Psoas muscle (tissue), 8 donors: ENCODE data around the gene CTAG1B. TPM values are rescaled to one million over a fixed set of nuclear protein-coding genes. Genes with fewer than 3 reads are reported as not detected.

Experiments
- ATAC-seq, 4 donors: fragments of 200-7000 bp; cut with Tn5 transposase; one replicate each; pipeline ENCODE4 v1.9.1; 2020; ENCODE audit warnings: moderate library complexity in 3 of 4, mild to moderate bottlenecking in 2 of 4
- DNase-seq, 2 donors: peaks; one replicate each; pipeline ENCODE4 v3.0.0-alpha.2; 2020
- H3K27ac ChIP-seq: fragments of 200-600 bp; one replicate; pipeline ENCODE4 v1.8.0; 2022
- H3K27me3 ChIP-seq, 3 donors: fragments of 200-600 bp in 1 of 3; one replicate each; pipeline versions ENCODE4 v1.6.1 to v1.8.0; 2013 to 2022; ENCODE audit warnings: low read length in 2 of 3, mild to moderate bottlenecking in 2 of 3, moderate library complexity in 1 of 3; ENCODE audit not compliant: insufficient read depth in 3 of 3
- H3K36me3 ChIP-seq, 2 donors: fragments of 200-600 bp in 1 of 2; one replicate each; pipeline versions ENCODE4 v1.6.1 to v1.8.0; 2013 to 2022; ENCODE audit warnings: low read depth in 1 of 2, mild to moderate bottlenecking in 1 of 2, moderate library complexity in 1 of 2; ENCODE audit not compliant: insufficient read depth in 1 of 2
- H3K4me1 ChIP-seq: fragments of 200-600 bp; one replicate; pipeline ENCODE4 v1.8.0; 2022
- H3K4me3 ChIP-seq: fragments of 200-600 bp; one replicate; pipeline ENCODE4 v1.8.0; 2022; ENCODE audit warnings: mild to moderate bottlenecking
- H3K9me3 ChIP-seq: fragments of 200-600 bp; one replicate; pipeline ENCODE4 v1.8.0; 2022
- CTCF ChIP-seq: fragments of 200-600 bp; IDR thresholded peaks from one replicate; pipeline ENCODE4 v1.8.0; 2022; ENCODE audit warnings: antibody characterized with exemption
- WGBS, 3 donors: extraction: QIAGEN DNeasy Blood & Tissue Kit; methylation state at CpG; one replicate each; pipeline versions ENCODE4 v1.1.6 to v1.1.7; 2013; 5-methylcytosine and 5-hydroxymethylcytosine counted together
- intact Hi-C, 2 donors: fragments of 100-400 bp; cut with DNase I; formaldehyde crosslinking; loops; one replicate each; pipeline versions ENCODE4 v1.11.0 to v1.14.2; 2022
- polyA plus RNA-seq, 3 donors: library from polyadenylated mRNA; stranded (reverse); fragments of 200-250 nt; gene quantifications; one replicate each; pipeline ENCODE4 v1.2.3, GENCODE V29; 2013
- total RNA-seq, 4 donors: library from RNA; stranded (reverse); fragmentation: NEBNext Ultra II Directional in 2 of 4; extraction: Animal tissue kit (Norgen Biotek cat#: 25700) in 2 of 4; gene quantifications; one replicate each; pipeline versions ENCODE4 v1.2.1 to v1.2.4, GENCODE V29; 2021 to 2023
- donor health status: healthy with polysubstance abuse.
- donor health status: DM: no; HTN: no; CAD: no; lungs with moderate emphysema.
- donor health status: Bipolar disorder and iron deficiency.
- donor health status: healthy.
- donor health status: DM: yes; HTN: yes; CAD: no.
- donor health status: DM: no; HTN: no; CAD: no.
- donor health status: DM: no; HTN: no; CAD: no.
- donor health status: DM: yes; HTN: yes; CAD: no.

The CTAG1B gene
- total and polyA plus RNA-seq, 7 donors, result not detected

GRCh38 chrX:154599531-154599930 is 19.6 kb downstream of the CTAG1B start:
- H3K9me3 ChIP-seq, result no peaks in the 10 kb centered on the region
- ATAC-seq, result no peak
- no peak for TF ChIP-seq CTCF
- no peak overlapping the region for H3K4me3 ChIP-seq
- peaks cover 0 to 7% (median 0%) of the 10 kb centered on the region in 3 donors for H3K27me3 ChIP-seq
- 92 to 96% (median 93%) methylated on average over 12 to 14 of the region's 14 CpGs for WGBS, 3 donors
- no peak overlapping the region for H3K27ac ChIP-seq
- no peaks in the 10 kb centered on the region for H3K4me1 ChIP-seq
- no peak for DNase-seq
- no peaks in the 10 kb centered on the region for H3K36me3 ChIP-seq
- intact Hi-C loops, result no loop called here

- DNase-seq, result no peak
- no peak overlapping the region for H3K4me3 ChIP-seq
- 86 to 92% (median 90%) methylated on average over 8 of the region's 8 CpGs for WGBS, 3 donors
- intact Hi-C loops, result no loop called here
- H3K9me3 ChIP-seq, result no peaks in the 10 kb centered on the region
- no peak for ATAC-seq
- no peak overlapping the region for H3K27ac ChIP-seq
- H3K4me1 ChIP-seq, result no peaks in the 10 kb centered on the region
- no peaks in the 10 kb centered on the region for H3K36me3 ChIP-seq
- H3K27me3 ChIP-seq, result peaks cover 0 to 10% (median 0%) of the 10 kb centered on the region in 3 donors
- TF ChIP-seq CTCF, result no peak
These were observed 20.4 kb downstream of the CTAG1B start for GRCh38 chrX:154598656-154599055.

- WGBS, 3 donors, result 81 to 89% (median 83%) methylated on average over 12 of the region's 12 CpGs
- H3K27me3 ChIP-seq, result peaks cover 0 to 18% (median 0%) of the 10 kb centered on the region in 3 donors
- DNase-seq (no peak), ATAC-seq (no peak)
- no peak overlapping the region for H3K4me3 ChIP-seq
- no peaks in the 10 kb centered on the region for H3K9me3 ChIP-seq
- no peak for TF ChIP-seq CTCF
- intact Hi-C loops, result no loop called here
- no peaks in the 10 kb centered on the region for H3K4me1 ChIP-seq
- H3K36me3 ChIP-seq, result no peaks in the 10 kb centered on the region
- H3K27ac ChIP-seq, result no peak overlapping the region
These were observed 21.9 kb downstream of the CTAG1B start for GRCh38 chrX:154597221-154597620.

- H3K27ac ChIP-seq, result no peak overlapping the region
- H3K27me3 ChIP-seq, result peaks cover 0 to 18% (median 0%) of the 10 kb centered on the region in 3 donors
- H3K4me3 ChIP-seq, result no peak overlapping the region
- intact Hi-C loops, result no loop called here
- no peaks in the 10 kb centered on the region for H3K36me3 ChIP-seq
- no peaks in the 10 kb centered on the region for H3K9me3 ChIP-seq
- no peaks in the 10 kb centered on the region for H3K4me1 ChIP-seq
- ATAC-seq, result no peak
- no peak for TF ChIP-seq CTCF
- DNase-seq, result no peak
- 0 to 14% (median 10%) methylated on average over 3 of the region's 3 CpGs for WGBS, 3 donors
These were observed 22.7 kb downstream of the CTAG1B start for GRCh38 chrX:154596290-154596929.
